Adrenal gland (tissue), 5 donors: ENCODE measurements around the gene RNF5.

ENCODE experiments used
- POLR2A ChIP-seq, 2 donors: fragments of 450-650 bp; IDR thresholded peaks; one replicate each; pipeline ENCODE4 v1.6.1; 2017; ENCODE audit warnings: antibody characterized with exemption in 2 of 2, mild to moderate bottlenecking in 2 of 2, moderate library complexity in 1 of 2
- TF ChIP-seq, protein P1 (sequence below), 6 experiments: fragments of 450-650 bp in 4 of 6; fragments of 200-600 bp in 2 of 6; sonication (generic) in 1 of 6; IDR thresholded peaks; 1 replicate in 5 of 6; 2 replicates in 1 of 6; pipeline versions ENCODE4 v1.5.1 to v1.8.0; 2016 to 2021; ENCODE audit warnings: antibody characterized with exemption in 6 of 6, mild to moderate bottlenecking in 2 of 6, moderate library complexity in 1 of 6
- donor health status: DM: no; HTN: no; CAD: no.

DNA sequence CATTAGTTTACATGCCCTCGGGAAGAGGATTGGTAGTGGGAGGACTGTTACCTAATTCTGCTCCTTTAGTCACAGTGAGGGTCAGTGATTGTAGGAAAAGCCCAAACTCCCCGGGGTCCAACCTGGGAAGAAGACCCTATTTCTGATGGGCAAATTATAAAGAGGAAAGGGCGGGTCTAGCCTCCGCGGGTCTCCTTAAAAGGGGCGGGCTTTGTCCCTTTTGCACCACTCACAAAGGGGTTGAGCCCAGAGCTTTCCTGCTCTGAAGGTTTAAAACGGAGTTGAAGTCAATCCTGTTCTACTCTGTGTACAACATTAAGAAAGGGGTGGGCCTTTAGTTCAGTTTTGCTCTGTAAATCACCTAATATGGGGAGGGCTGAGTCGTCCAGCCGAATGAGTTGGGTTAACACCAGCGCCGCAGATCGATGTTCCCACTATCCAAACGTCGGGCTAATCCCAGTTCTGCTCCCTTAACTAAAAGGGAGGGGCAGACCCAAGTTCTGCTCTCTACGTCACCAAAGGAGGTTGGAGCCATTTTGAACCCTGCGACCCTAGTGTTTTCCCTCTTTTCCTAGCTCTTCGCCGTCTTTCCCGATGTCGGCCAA lies 920 bp upstream of the RNF5 start:
- TF ChIP-seq, protein P1, sequence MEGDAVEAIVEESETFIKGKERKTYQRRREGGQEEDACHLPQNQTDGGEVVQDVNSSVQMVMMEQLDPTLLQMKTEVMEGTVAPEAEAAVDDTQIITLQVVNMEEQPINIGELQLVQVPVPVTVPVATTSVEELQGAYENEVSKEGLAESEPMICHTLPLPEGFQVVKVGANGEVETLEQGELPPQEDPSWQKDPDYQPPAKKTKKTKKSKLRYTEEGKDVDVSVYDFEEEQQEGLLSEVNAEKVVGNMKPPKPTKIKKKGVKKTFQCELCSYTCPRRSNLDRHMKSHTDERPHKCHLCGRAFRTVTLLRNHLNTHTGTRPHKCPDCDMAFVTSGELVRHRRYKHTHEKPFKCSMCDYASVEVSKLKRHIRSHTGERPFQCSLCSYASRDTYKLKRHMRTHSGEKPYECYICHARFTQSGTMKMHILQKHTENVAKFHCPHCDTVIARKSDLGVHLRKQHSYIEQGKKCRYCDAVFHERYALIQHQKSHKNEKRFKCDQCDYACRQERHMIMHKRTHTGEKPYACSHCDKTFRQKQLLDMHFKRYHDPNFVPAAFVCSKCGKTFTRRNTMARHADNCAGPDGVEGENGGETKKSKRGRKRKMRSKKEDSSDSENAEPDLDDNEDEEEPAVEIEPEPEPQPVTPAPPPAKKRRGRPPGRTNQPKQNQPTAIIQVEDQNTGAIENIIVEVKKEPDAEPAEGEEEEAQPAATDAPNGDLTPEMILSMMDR (IDR thresholded peaks at IDR 0.05): no peak
- TF ChIP-seq POLR2A (IDR thresholded peaks at IDR 0.05): peak in 1 of 2 donors; percentile 40
